Endothelial cell of umbilical vein (primary cell): ENCODE data around the gene SERPINF2. TPM values are rescaled to one million over a fixed set of nuclear protein-coding genes. Genes with fewer than 3 reads are reported as not detected.

ENCODE experiments used
- BruUV-seq: library from RNA; stranded (reverse); fragments of 400-500 nt; replicated peaks from 2 replicates; lab custom pipeline; 2021; lab: Mats Ljungman, UMichigan
- CTCF ChIA-PET: fragments of 300-600, 350-600 bp; sonication (Branson Sonifier 250); formaldehyde crosslinking; loops from one replicate; lab custom pipeline; 2021; ENCODE audit warnings: antibody characterized with exemption, inconsistent platforms; lab: Charles Lee
- POLR2A ChIA-PET: fragments of 300-600, 350-600 bp; sonication (Branson Sonifier 250); formaldehyde crosslinking; loops from one replicate; lab custom pipeline; 2021; ENCODE audit warnings: antibody characterized with exemption, inconsistent platforms; lab: Charles Lee
- DNase-seq: peaks from one replicate; pipeline ENCODE4 v3.0.0-alpha.2; 2011; ENCODE audit warnings: low read depth, low spot score
- FAIRE-seq: peaks from 2 replicates; lab custom pipeline; 2011; peaks lifted over from hg19 to GRCh38; lab: Jason Lieb, UNC
- H2AFZ ChIP-seq: 2 replicates; pipeline ENCODE4 v1.6.0; 2012; ENCODE audit warnings: low read depth, low read length, control low read depth, inconsistent platforms
- H3K27ac ChIP-seq: 2 replicates; pipeline ENCODE4 v1.5.1; 2011; ENCODE audit warnings: low read depth, mild to moderate bottlenecking, control low read depth, low read length, moderate library complexity; ENCODE audit not compliant: insufficient read depth
- H3K27me3 ChIP-seq, 2 experiments: 2 replicates each; pipeline versions ENCODE4 v1.6.0 to v1.6.1; 2011; ENCODE audit warnings: low read length in 2 of 2, mixed read lengths in 1 of 2; ENCODE audit not compliant: control insufficient read depth in 2 of 2, insufficient read depth in 2 of 2
- H3K36me3 ChIP-seq, 2 experiments: 2 replicates in 1 of 2; 3 replicates in 1 of 2; pipeline ENCODE4 v1.5.1; 2011; ENCODE audit warnings: low read length in 2 of 2, mild to moderate bottlenecking in 1 of 2, moderate library complexity in 1 of 2; ENCODE audit not compliant: control insufficient read depth in 2 of 2, insufficient read depth in 2 of 2; ENCODE audit errors: extremely low read depth in 1 of 2
- H3K4me1 ChIP-seq: 3 replicates; pipeline ENCODE4 v1.5.1; 2011; ENCODE audit warnings: mild to moderate bottlenecking, low read length; ENCODE audit not compliant: control insufficient read depth, insufficient read depth; ENCODE audit errors: extremely low read depth
- H3K4me2 ChIP-seq: 2 replicates; pipeline ENCODE4 v1.6.1; 2011; ENCODE audit warnings: low read length, control low read depth, mixed read lengths; ENCODE audit not compliant: insufficient read depth
- H3K4me3 ChIP-seq, 3 experiments: fragments of 200-600 bp in 1 of 3; sonication (generic), shearing (Covaris generic) in 1 of 3; replicated peaks in 1 of 3; 2 replicates each; pipeline ENCODE4 v1.5.1; 2011 to 2016; ENCODE audit warnings: control low read depth in 3 of 3, low read length in 3 of 3, mild to moderate bottlenecking in 2 of 3, inconsistent platforms in 1 of 3, low read depth in 1 of 3, moderate library complexity in 1 of 3; ENCODE audit not compliant: insufficient read depth in 1 of 3
- H3K79me2 ChIP-seq: 2 replicates; pipeline ENCODE4 v1.6.0; 2012; ENCODE audit warnings: low read length, inconsistent platforms; ENCODE audit not compliant: control insufficient read depth, insufficient read depth
- H3K9ac ChIP-seq: replicated peaks from 2 replicates; pipeline ENCODE3; 2011; ENCODE audit warnings: low read length, control low read depth; ENCODE audit not compliant: insufficient read depth; ENCODE audit errors: extremely low read depth
- H3K9me1 ChIP-seq: replicated peaks from 3 replicates; pipeline ENCODE4 v1.6.0; 2011; ENCODE audit warnings: mild to moderate bottlenecking, low read length; ENCODE audit not compliant: control insufficient read depth, insufficient read depth; ENCODE audit errors: extremely low read depth
- H3K9me3 ChIP-seq: replicated peaks from 2 replicates; pipeline ENCODE4 v1.5.1; 2012; ENCODE audit warnings: low read length, inconsistent platforms; ENCODE audit not compliant: control insufficient read depth, insufficient read depth
- H4K20me1 ChIP-seq: replicated peaks from 2 replicates; pipeline ENCODE3; 2011; ENCODE audit warnings: mild to moderate bottlenecking, low read length; ENCODE audit not compliant: control insufficient read depth, insufficient read depth; ENCODE audit errors: extremely low read depth
- CTCF ChIP-seq, 2 donors: IDR thresholded peaks; 1 replicate in 1 of 2; 2 replicates in 1 of 2; pipeline ENCODE4 v1.5.1; 2011; ENCODE audit warnings: low read length in 2 of 2, mild to moderate bottlenecking in 2 of 2, moderate library complexity in 2 of 2, control low read depth in 1 of 2, inconsistent platforms in 1 of 2, low read depth in 1 of 2; ENCODE audit not compliant: insufficient read depth in 1 of 2; ENCODE audit errors: extremely low read depth in 1 of 2
- EZH2 ChIP-seq: IDR thresholded peaks from 2 replicates; pipeline ENCODE4 v1.6.1; 2012; ENCODE audit warnings: borderline replicate concordance, low read depth, mild to moderate bottlenecking, moderate library complexity, low read length, inconsistent platforms; ENCODE audit not compliant: severe bottlenecking
- FOS ChIP-seq: IDR thresholded peaks from 2 replicates; pipeline ENCODE4 v1.6.1; 2011; ENCODE audit warnings: mild to moderate bottlenecking, low read length, moderate library complexity, borderline replicate concordance; ENCODE audit not compliant: insufficient read depth
- GATA2 ChIP-seq: IDR thresholded peaks from 2 replicates; pipeline ENCODE4 v1.7.0; 2011; ENCODE audit warnings: low read depth, mild to moderate bottlenecking, moderate library complexity, mixed read lengths, low read length; ENCODE audit not compliant: insufficient read length, insufficient read depth
- JUN ChIP-seq: IDR thresholded peaks from 2 replicates; pipeline ENCODE4 v1.6.1; 2011; ENCODE audit warnings: borderline replicate concordance, low read depth; ENCODE audit not compliant: insufficient read length, insufficient read depth
- MAX ChIP-seq: IDR thresholded peaks from 2 replicates; pipeline ENCODE4 v1.6.1; 2011; ENCODE audit not compliant: insufficient read depth, insufficient read length
- MYC ChIP-seq: IDR thresholded peaks from one replicate; pipeline ENCODE4 v1.6.1; 2011; ENCODE audit warnings: mild to moderate bottlenecking, low read depth, low read length
- POLR2A ChIP-seq: IDR thresholded peaks from 2 replicates; pipeline ENCODE4 v1.6.1; 2012; ENCODE audit warnings: low read depth, mild to moderate bottlenecking, control low read depth, low read length
- POLR2AphosphoS5 ChIP-seq: IDR thresholded peaks from 2 replicates; pipeline ENCODE4 v1.6.1; 2012; ENCODE audit warnings: low read depth, mild to moderate bottlenecking, control low read depth, low read length, moderate library complexity; ENCODE audit not compliant: insufficient read depth
- dilution Hi-C: fragments of 300-500 bp; cut with MboI; formaldehyde crosslinking; loops from one replicate; pipeline ENCODE4 v1.15.0; 2019; ENCODE audit warnings: low sequenced_read_pairs; ENCODE audit not compliant: extremely low pct_ligation_motif_present
- intact Hi-C: fragments of 100-400 bp; cut with micrococcal nuclease; formaldehyde crosslinking; loops from one replicate; pipeline ENCODE4 v1.10.0; 2022
- polyA plus RNA-seq, 4 experiments: library from polyadenylated mRNA; depleted of rRNA in 3 of 4; stranded (reverse) in 3 of 4; unstranded in 1 of 4; fragments of >200 nt; gene quantifications; 2 replicates each; pipeline versions ENCODE4 v1.2.1 to v1.2.3, GENCODE V29; 2011 to 2012; ENCODE audit warnings: missing spikeins in 1 of 4
- total RNA-seq: library from RNA; stranded (reverse); gene quantifications from 2 replicates; pipeline ENCODE4 v1.2.3, GENCODE V29; 2021

SERPINF2 gene
- total and polyA plus RNA-seq, 2 donors (not counting 3 experiments of a cell fraction or from before 2014, with no cell fraction given), result 0.03 TPM; not detected in 1

- peaks cover 1% of the 10 kb centered on the region for H3K79me2 ChIP-seq
- peaks cover 5 to 9% of the 10 kb centered on the region in 2 experiments for H3K36me3 ChIP-seq
- no peak overlapping the region for H3K27ac ChIP-seq
- ChIA-PET CTCF (interaction anchor here (1.0 to 1.3 kb wide), 2 partner anchors 13 to 79 kb away, joined by 3 read pairs; no protein-coding TSS in a partner anchor), POLR2A (no interaction called here)
- no peak for TF ChIP-seq POLR2AphosphoS5
- TF ChIP-seq CTCF (IDR thresholded peaks at IDR 0.05; ENCODE audit: extremely low read depth in 1 of 2, insufficient read depth in 1 of 2, low read depth in 1 of 2, low read length in 2 of 2), result no peak
- TF ChIP-seq FOS, result no peak
- no peak for TF ChIP-seq GATA2
- no peak for TF ChIP-seq MYC
- no peak for TF ChIP-seq EZH2
- no peak for TF ChIP-seq JUN
- no peak for TF ChIP-seq MAX
- no peak for TF ChIP-seq POLR2A
- H3K4me2 ChIP-seq, result no peak overlapping the region
- H3K9ac ChIP-seq, result no peak overlapping the region
- FAIRE-seq (no peak), DNase-seq (no peak)
- intact Hi-C loops, result no loop called here
- H3K9me1 ChIP-seq, result no peaks in the 10 kb centered on the region
- H3K27me3 ChIP-seq, result no peaks in the 10 kb centered on the region
- H3K4me3 ChIP-seq, result no peak overlapping the region
- no TSS peak for BruUV-seq
- H2AFZ ChIP-seq, result no peak overlapping the region
- no peaks in the 10 kb centered on the region for H3K4me1 ChIP-seq
- dilution Hi-C loops, result no loop called here
- no peaks in the 10 kb centered on the region for H3K9me3 ChIP-seq
- no peaks in the 10 kb centered on the region for H4K20me1 ChIP-seq
These were observed 58.0 kb downstream of the SERPINF2 start for GRCh38 chr17:1800712-1801111.
